ENCODE measurements around the gene CNTN5.

The CNTN5 gene

GRCh38 chr11:100188137-100188783, 1167.5 kb downstream of the CNTN5 start:
- Histone ChIP-seq H3K27ac (ENCODE audit: extremely low read depth, low read depth, low read length) (no peak overlapping the region), H3K36me3 (ENCODE audit: control insufficient read depth in 2 of 2, insufficient read depth in 1 of 2, low read length in 2 of 2) (no peaks in the 10 kb centered on the region), H3K9me3 (ENCODE audit: control insufficient read depth, insufficient read depth, low read depth, low read length) (no peaks in the 10 kb centered on the region), H3K4me1 (ENCODE audit: control insufficient read depth, insufficient read depth, low read length) (no peaks in the 10 kb centered on the region), H3K4me3 (ENCODE audit: low read depth, low read length) (no peak overlapping the region)
- ChIA-PET POLR2A (no interaction called here), CTCF (no interaction called here)
- TF ChIP-seq YY2 (tag by site-specific recombination; IDR thresholded peaks at IDR 0.05) (no peak), ZBTB11 (tag by site-specific recombination; conservative IDR thresholded peaks at IDR 0.05; ENCODE audit: low read depth) (no peak), ZNF514 (tag by site-specific recombination; IDR thresholded peaks at IDR 0.05) (no peak), ZNF155 (tag by site-specific recombination; IDR thresholded peaks at IDR 0.05) (no peak)

GRCh38 chr11:100190395-100190794, 1169.6 kb downstream of the CNTN5 start:
- Histone ChIP-seq H3K4me3 (ENCODE audit: low read depth, low read length) (no peak overlapping the region), H3K36me3 (ENCODE audit: control insufficient read depth in 2 of 2, insufficient read depth in 1 of 2, low read length in 2 of 2) (no peaks in the 10 kb centered on the region), H3K9me3 (ENCODE audit: control insufficient read depth, insufficient read depth, low read depth, low read length) (no peaks in the 10 kb centered on the region), H3K27ac (ENCODE audit: extremely low read depth, low read depth, low read length) (no peak overlapping the region), H3K4me1 (ENCODE audit: control insufficient read depth, insufficient read depth, low read length) (no peaks in the 10 kb centered on the region)
- POLR2A ChIA-PET, result no interaction called here
- TF ChIP-seq ZSCAN30 (tag by site-specific recombination; IDR thresholded peaks at IDR 0.05) (no peak), ZNF639 (tag by site-specific recombination; IDR thresholded peaks at IDR 0.05) (no peak), ZNF169 (tag by site-specific recombination; IDR thresholded peaks at IDR 0.05) (no peak), ZNF660 (tag by site-specific recombination; IDR thresholded peaks at IDR 0.05) (no peak)
- CTCF ChIA-PET, result interaction anchor here (0.6 kb wide), 1 partner anchor 644 kb away, joined by 3 read pairs; no protein-coding TSS in a partner anchor

GRCh38 chr11:100192181-100192580, 1171.4 kb downstream of the CNTN5 start:
- Histone ChIP-seq H3K27ac (ENCODE audit: extremely low read depth, low read depth, low read length) (no peak overlapping the region), H3K4me1 (ENCODE audit: control insufficient read depth, insufficient read depth, low read length) (no peaks in the 10 kb centered on the region), H3K4me3 (ENCODE audit: low read depth, low read length) (no peak overlapping the region), H3K36me3 (ENCODE audit: control insufficient read depth in 2 of 2, insufficient read depth in 1 of 2, low read length in 2 of 2) (no peaks in the 10 kb centered on the region), H3K9me3 (ENCODE audit: control insufficient read depth, insufficient read depth, low read depth, low read length) (no peaks in the 10 kb centered on the region)
- ChIA-PET CTCF (no interaction called here), POLR2A (no interaction called here)
- TF ChIP-seq ZNF621 (tag by site-specific recombination; IDR thresholded peaks at IDR 0.05) (no peak), KLF8 (tag by site-specific recombination; IDR thresholded peaks at IDR 0.05) (no peak), PBX3 (CRISPR knock-in tag; IDR thresholded peaks at IDR 0.05) (no peak), ZNF555 (tag by site-specific recombination; conservative IDR thresholded peaks at IDR 0.05) (no peak), ZNF549 (tag by site-specific recombination; IDR thresholded peaks at IDR 0.05) (no peak)

All from HEK293 (cell line).